K562 (cell line): Measurements from ENCODE around the gene TFAP2D. TPM values are rescaled to one million over a fixed set of nuclear protein-coding genes. Genes with fewer than 3 reads are reported as not detected.

Experiments used
- ATF1 ChIP-seq, 2 experiments: fragments of 450-650 bp in 1 of 2; IDR thresholded peaks; 2 replicates each; pipeline ENCODE4 v1.6.1; 2016; ENCODE audit warnings: missing compliant biosample characterization in 1 of 2, missing genetic modification characterization in 1 of 2
- ATF7 ChIP-seq: fragments of 450-650 bp; IDR thresholded peaks from 2 replicates; pipeline ENCODE4 v1.7.1; 2014; ENCODE audit warnings: mild to moderate bottlenecking, moderate library complexity
- EP400 ChIP-seq: fragments of 450-650 bp; IDR thresholded peaks from 2 replicates; pipeline ENCODE4 v1.6.1; 2017; ENCODE audit warnings: antibody characterized with exemption, mild to moderate bottlenecking, moderate library complexity
- FOSL1 ChIP-seq: fragments of 200-800 bp; sonication (Bioruptor generic); conservative IDR thresholded peaks from 2 replicates; pipeline ENCODE4 v1.6.1; 2016; ENCODE audit warnings: missing genetic modification characterization, missing compliant biosample characterization
- GABPB1 ChIP-seq: sonication (generic); formaldehyde crosslinking; IDR thresholded peaks from 2 replicates; pipeline ENCODE4 v1.8.0; 2022; ENCODE audit warnings: mild to moderate bottlenecking, missing genetic modification reagents
- MCM3 ChIP-seq: fragments of 450-650 bp; IDR thresholded peaks from 2 replicates; pipeline ENCODE4 v1.6.1; 2016
- MTA2 ChIP-seq: fragments of 450-650 bp; IDR thresholded peaks from 2 replicates; pipeline ENCODE4 v1.6.1; 2016; ENCODE audit warnings: low read depth
- POU5F1 ChIP-seq: fragments of 150-350 bp; IDR thresholded peaks from 2 replicates; pipeline ENCODE4 v1.6.1; 2014; ENCODE audit warnings: borderline replicate concordance, low read length, low read depth, mild to moderate bottlenecking; ENCODE audit not compliant: partially characterized antibody
- RAD21 ChIP-seq, 2 experiments: fragments of 250-450 bp in 1 of 2; fragments of 450-650 bp in 1 of 2; sonication (Bioruptor Pico) in 1 of 2; formaldehyde crosslinking in 1 of 2; IDR thresholded peaks in 1 of 2; conservative IDR thresholded peaks in 1 of 2; 2 replicates each; pipeline versions ENCODE4 v1.4.0 to v1.8.0; 2020 to 2022; ENCODE audit warnings: mild to moderate bottlenecking in 2 of 2, moderate library complexity in 1 of 2
- SMC3 ChIP-seq: conservative IDR thresholded peaks from 2 replicates; pipeline ENCODE4 v1.6.1; 2011; ENCODE audit warnings: low read depth, low read length, improper control_type of control experiment; ENCODE audit not compliant: insufficient read depth
- SREBF1 ChIP-seq: fragments of 150-350 bp; IDR thresholded peaks from 2 replicates; pipeline ENCODE4 v1.6.1; 2014; ENCODE audit warnings: antibody characterized with exemption, low read depth, low read length, borderline replicate concordance
- TEAD1 ChIP-seq, 2 experiments: fragments of 450-650 bp in 1 of 2; sonication (generic) in 1 of 2; formaldehyde crosslinking; IDR thresholded peaks; 2 replicates each; pipeline versions ENCODE4 v1.4.0 to v1.8.0; 2020 to 2022; ENCODE audit warnings: mild to moderate bottlenecking in 2 of 2, missing genetic modification reagents in 1 of 2
- ZNF253 ChIP-seq: fragments of 250-450 bp; sonication (Bioruptor Pico); conservative IDR thresholded peaks from 2 replicates; pipeline ENCODE4 v1.6.1; 2021; ENCODE audit warnings: mild to moderate bottlenecking
- ZNF561 ChIP-seq: fragments of 450-650 bp; formaldehyde crosslinking; conservative IDR thresholded peaks from 2 replicates; pipeline ENCODE4 v1.4.0; 2020; ENCODE audit warnings: mild to moderate bottlenecking, moderate library complexity
- polyA plus RNA-seq, 8 experiments: library from polyadenylated mRNA; depleted of rRNA in 4 of 8; stranded (reverse) in 5 of 8; unstranded in 3 of 8; fragments of >200 nt; fragmentation: Nextera tagmentation in 2 of 8; fragmentation: Illumina TruSeq in 1 of 8; extraction: Ambion mirVana in 2 of 8; extraction: Trizol in 1 of 8; gene quantifications; 2 replicates each; pipeline versions ENCODE4 v1.2.1 to v1.2.3, GENCODE V29; 2011 to 2014; ENCODE audit warnings: inconsistent platforms in 1 of 8, missing spikeins in 1 of 8
- total RNA-seq, 7 experiments: library from RNA; depleted of rRNA in 6 of 7; stranded (reverse); fragments of >200 nt in 6 of 7; fragmentation: Illumina TruSeq in 2 of 7; extraction: Trizol in 2 of 7; gene quantifications; 2 replicates each; pipeline versions ENCODE4 v1.2.1 to v1.2.3, GENCODE V29; 2011 to 2021; ENCODE audit warnings: low replicate concordance in 1 of 7
- TF ChIP-seq, protein P1 (sequence below): sonication (generic); formaldehyde crosslinking; IDR thresholded peaks from 2 replicates; pipeline ENCODE4 v1.8.0; 2022; ENCODE audit warnings: missing genetic modification reagents, mild to moderate bottlenecking, borderline replicate concordance
- TF ChIP-seq, protein P2 (sequence below), 2 experiments: fragments of 450-650 bp in 1 of 2; sonication (generic) in 1 of 2; formaldehyde crosslinking; conservative IDR thresholded peaks; 2 replicates each; pipeline versions ENCODE4 v1.4.0 to v1.8.1; 2020 to 2022; ENCODE audit warnings: mild to moderate bottlenecking in 1 of 2, missing genetic modification reagents in 1 of 2
- TF ChIP-seq, protein P3 (sequence below): fragments of 250-450 bp; sonication (Bioruptor Pico); IDR thresholded peaks from 2 replicates; pipeline ENCODE4 v1.4.0; 2020; ENCODE audit warnings: mild to moderate bottlenecking, moderate library complexity

Gene TFAP2D
- total and polyA plus RNA-seq, 9 of the 15 experiments (the other 6 are each of a cell fraction or from before 2014, with no cell fraction given): not detected

DNA sequence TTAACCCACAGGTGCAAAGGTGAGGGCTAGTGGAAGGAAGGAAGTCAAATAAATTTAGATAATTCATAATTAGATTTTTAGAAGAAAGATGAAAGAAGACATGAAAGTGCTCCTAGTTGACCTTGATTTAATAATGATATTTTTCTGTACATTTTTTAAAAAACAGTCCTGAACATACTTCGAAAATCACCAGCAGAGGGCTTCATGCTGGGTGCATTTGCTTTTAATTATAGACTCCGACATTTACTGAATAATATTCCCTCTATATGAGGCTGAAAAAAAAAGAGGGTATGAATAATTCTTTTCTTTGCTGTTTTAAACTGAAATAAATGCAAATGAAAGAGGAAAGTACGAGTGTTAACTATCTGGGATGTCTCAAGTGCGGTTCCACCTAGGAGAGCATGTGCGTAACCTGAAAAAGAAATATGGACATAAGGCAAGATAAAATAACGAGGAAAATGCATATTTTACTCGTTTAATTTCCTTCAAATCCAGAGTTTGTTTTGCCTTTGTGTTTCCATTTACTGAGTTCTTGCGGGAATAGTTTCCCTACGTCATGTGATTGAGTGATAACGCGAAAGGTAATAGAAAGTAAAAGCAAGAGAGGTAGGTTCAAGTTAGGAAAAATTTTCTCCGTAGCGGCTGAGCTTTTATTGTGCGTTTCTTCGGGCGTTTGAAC lies 102.2 kb downstream of the TFAP2D start (continued):
- TF ChIP-seq, protein P1, sequence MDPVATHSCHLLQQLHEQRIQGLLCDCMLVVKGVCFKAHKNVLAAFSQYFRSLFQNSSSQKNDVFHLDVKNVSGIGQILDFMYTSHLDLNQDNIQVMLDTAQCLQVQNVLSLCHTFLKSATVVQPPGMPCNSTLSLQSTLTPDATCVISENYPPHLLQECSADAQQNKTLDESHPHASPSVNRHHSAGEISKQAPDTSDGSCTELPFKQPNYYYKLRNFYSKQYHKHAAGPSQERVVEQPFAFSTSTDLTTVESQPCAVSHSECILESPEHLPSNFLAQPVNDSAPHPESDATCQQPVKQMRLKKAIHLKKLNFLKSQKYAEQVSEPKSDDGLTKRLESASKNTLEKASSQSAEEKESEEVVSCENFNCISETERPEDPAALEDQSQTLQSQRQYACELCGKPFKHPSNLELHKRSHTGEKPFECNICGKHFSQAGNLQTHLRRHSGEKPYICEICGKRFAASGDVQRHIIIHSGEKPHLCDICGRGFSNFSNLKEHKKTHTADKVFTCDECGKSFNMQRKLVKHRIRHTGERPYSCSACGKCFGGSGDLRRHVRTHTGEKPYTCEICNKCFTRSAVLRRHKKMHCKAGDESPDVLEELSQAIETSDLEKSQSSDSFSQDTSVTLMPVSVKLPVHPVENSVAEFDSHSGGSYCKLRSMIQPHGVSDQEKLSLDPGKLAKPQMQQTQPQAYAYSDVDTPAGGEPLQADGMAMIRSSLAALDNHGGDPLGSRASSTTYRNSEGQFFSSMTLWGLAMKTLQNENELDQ (CRISPR knock-in tag): no peak
- TF ChIP-seq ATF1 (CRISPR knock-in tag; IDR thresholded peaks at IDR 0.05) (no peak), ATF1 (tag; IDR thresholded peaks at IDR 0.05) (peak; percentile 79), RAD21 (CRISPR knock-in tag; conservative IDR thresholded peaks at IDR 0.05 in 1 of 2, IDR thresholded peaks at IDR 0.05 in 1 of 2) (peak; percentile 61 to 68), TEAD1 (CRISPR knock-in tag; IDR thresholded peaks at IDR 0.05) (no peak), ZNF253 (CRISPR knock-in tag) (no peak), MCM3 (no peak), ATF7 (peak; percentile 34; the same call in 1 of the 2 replicates), SREBF1 (no peak), GABPB1 (CRISPR knock-in tag) (no peak), EP400 (peak; percentile 40; the same call in 1 of the 2 replicates), MTA2 (0 out of 2 replicates have a peak, but pooled peaks have one; percentile 11), SMC3 (peak; percentile 59; the same call in 1 of the 2 replicates), POU5F1 (no peak), FOSL1 (tag) (peak; percentile 31; the same call in 1 of the 2 replicates), ZNF561 (CRISPR knock-in tag) (no peak)
- TF ChIP-seq, protein P2, sequence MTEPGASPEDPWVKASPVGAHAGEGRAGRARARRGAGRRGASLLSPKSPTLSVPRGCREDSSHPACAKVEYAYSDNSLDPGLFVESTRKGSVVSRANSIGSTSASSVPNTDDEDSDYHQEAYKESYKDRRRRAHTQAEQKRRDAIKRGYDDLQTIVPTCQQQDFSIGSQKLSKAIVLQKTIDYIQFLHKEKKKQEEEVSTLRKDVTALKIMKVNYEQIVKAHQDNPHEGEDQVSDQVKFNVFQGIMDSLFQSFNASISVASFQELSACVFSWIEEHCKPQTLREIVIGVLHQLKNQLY (CRISPR knock-in tag; conservative IDR thresholded peaks at IDR 0.05): no peak
- TF ChIP-seq, protein P3, sequence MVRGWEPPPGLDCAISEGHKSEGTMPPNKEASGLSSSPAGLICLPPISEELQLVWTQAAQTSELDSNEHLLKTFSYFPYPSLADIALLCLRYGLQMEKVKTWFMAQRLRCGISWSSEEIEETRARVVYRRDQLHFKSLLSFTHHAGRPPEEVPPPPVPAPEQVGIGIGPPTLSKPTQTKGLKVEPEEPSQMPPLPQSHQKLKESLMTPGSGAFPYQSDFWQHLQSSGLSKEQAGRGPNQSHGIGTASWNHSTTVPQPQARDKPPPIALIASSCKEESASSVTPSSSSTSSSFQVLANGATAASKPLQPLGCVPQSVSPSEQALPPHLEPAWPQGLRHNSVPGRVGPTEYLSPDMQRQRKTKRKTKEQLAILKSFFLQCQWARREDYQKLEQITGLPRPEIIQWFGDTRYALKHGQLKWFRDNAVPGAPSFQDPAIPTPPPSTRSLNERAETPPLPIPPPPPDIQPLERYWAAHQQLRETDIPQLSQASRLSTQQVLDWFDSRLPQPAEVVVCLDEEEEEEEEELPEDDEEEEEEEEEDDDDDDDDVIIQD (CRISPR knock-in tag): no peak
